Neuronal stem cell (in vitro differentiated cells): ENCODE measurements around the gene ELANE.
A peak's percentile ranks its signal among the peaks of the same experiment; 100 is the strongest.

Experiments
- DNase-seq: peaks from one replicate; pipeline ENCODE4 v3.0.0-alpha.2; 2013; ENCODE audit warnings: low spot score
- H2AFZ ChIP-seq: one replicate; pipeline ENCODE4 v1.6.1; 2013; ENCODE audit warnings: mild to moderate bottlenecking, low read length, inconsistent platforms
- H2AK5ac ChIP-seq: 2 replicates; pipeline ENCODE4 v1.6.1; 2013; ENCODE audit warnings: low read depth, mild to moderate bottlenecking, inconsistent platforms, low read length, moderate library complexity, mixed read lengths
- H2BK120ac ChIP-seq: 2 replicates; pipeline ENCODE4 v1.6.1; 2013; ENCODE audit warnings: low read depth, mild to moderate bottlenecking, inconsistent platforms, low read length, moderate library complexity, mixed read lengths
- H2BK12ac ChIP-seq: one replicate; pipeline ENCODE4 v1.6.1; 2013; ENCODE audit warnings: low read length, inconsistent platforms
- H2BK15ac ChIP-seq: 2 replicates; pipeline ENCODE4 v1.6.1; 2013; ENCODE audit warnings: mild to moderate bottlenecking, low read length, inconsistent platforms, mixed read lengths
- H2BK5ac ChIP-seq: one replicate; pipeline ENCODE4 v1.6.1; 2013; ENCODE audit warnings: inconsistent platforms, mild to moderate bottlenecking, low read length, moderate library complexity
- H3K14ac ChIP-seq: one replicate; pipeline ENCODE4 v1.6.1; 2013; ENCODE audit warnings: low read length, inconsistent platforms
- H3K18ac ChIP-seq: 2 replicates; pipeline ENCODE4 v1.6.1; 2013; ENCODE audit warnings: low read length, inconsistent platforms
- H3K23ac ChIP-seq: 2 replicates; pipeline ENCODE4 v1.6.1; 2013; ENCODE audit warnings: low read depth, mild to moderate bottlenecking, mixed read lengths, low read length, inconsistent platforms; ENCODE audit not compliant: poor library complexity
- H3K27ac ChIP-seq: replicated peaks from 3 replicates; pipeline ENCODE4 v1.5.1; 2013; ENCODE audit warnings: low read length, inconsistent platforms
- H3K27me3 ChIP-seq, 3 experiments: 2 replicates each; pipeline ENCODE4 v1.6.1; 2013; ENCODE audit warnings: low read length in 3 of 3, mild to moderate bottlenecking in 2 of 3, inconsistent platforms in 1 of 3, low read depth in 1 of 3, mixed read lengths in 1 of 3, moderate library complexity in 1 of 3; ENCODE audit not compliant: control insufficient read depth in 3 of 3, insufficient read depth in 3 of 3
- H3K36me3 ChIP-seq, 2 donors: replicated peaks in 1 of 2; 2 replicates each; pipeline ENCODE4 v1.6.1; 2013; ENCODE audit warnings: low read length in 2 of 2; ENCODE audit not compliant: control insufficient read depth in 2 of 2, insufficient read depth in 2 of 2
- H3K4ac ChIP-seq: 2 replicates; pipeline ENCODE4 v1.6.1; 2013; ENCODE audit warnings: inconsistent platforms, mild to moderate bottlenecking, low read length, moderate library complexity
- H3K4me1 ChIP-seq, 2 donors: 1 replicate in 1 of 2; 2 replicates in 1 of 2; pipeline ENCODE4 v1.6.1; 2013; ENCODE audit warnings: low read length in 2 of 2, low read depth in 1 of 2; ENCODE audit not compliant: control insufficient read depth in 2 of 2, insufficient read depth in 1 of 2
- H3K4me2 ChIP-seq: one replicate; pipeline ENCODE4 v1.6.1; 2013; ENCODE audit warnings: mild to moderate bottlenecking, low read length, inconsistent platforms; ENCODE audit not compliant: insufficient read depth, poor library complexity, severe bottlenecking
- H3K4me3 ChIP-seq, 2 donors: 2 replicates each; pipeline ENCODE4 v1.5.1; 2013; ENCODE audit warnings: low read length in 2 of 2, mild to moderate bottlenecking in 2 of 2, inconsistent platforms in 1 of 2, moderate library complexity in 1 of 2
- H3K79me1 ChIP-seq: one replicate; pipeline ENCODE4 v1.6.1; 2013; ENCODE audit warnings: low read depth, mild to moderate bottlenecking, inconsistent platforms, low read length, moderate library complexity
- H3K9ac ChIP-seq: one replicate; pipeline ENCODE4 v1.6.1; 2013; ENCODE audit warnings: mild to moderate bottlenecking, low read depth, low read length, inconsistent platforms; ENCODE audit not compliant: poor library complexity
- H3K9me3 ChIP-seq, 2 donors: replicated peaks in 1 of 2; 2 replicates each; pipeline versions ENCODE3 to v1.6.1; 2013; ENCODE audit warnings: low read length in 2 of 2, mild to moderate bottlenecking in 2 of 2, inconsistent platforms in 1 of 2, low read depth in 1 of 2, mixed read lengths in 1 of 2, moderate library complexity in 1 of 2; ENCODE audit not compliant: control insufficient read depth in 2 of 2, insufficient read depth in 1 of 2
- H4K8ac ChIP-seq: one replicate; pipeline ENCODE4 v1.6.1; 2013; ENCODE audit warnings: low read depth, mild to moderate bottlenecking, inconsistent platforms, low read length, moderate library complexity
- H4K91ac ChIP-seq: one replicate; pipeline ENCODE4 v1.6.1; 2013; ENCODE audit warnings: low read length, low read depth, mild to moderate bottlenecking, inconsistent platforms; ENCODE audit not compliant: poor library complexity
- WGBS, 2 donors: extraction: QIAGEN DNeasy Blood & Tissue Kit; methylation state at CpG; one replicate each; pipeline ENCODE4 v1.1.7; 2013; ENCODE audit warnings: missing lambda C conversion rate in 2 of 2, mixed read lengths in 1 of 2; ENCODE audit not compliant: insufficient read length in 2 of 2, insufficient replicate concordance in 1 of 2; ENCODE audit errors: extremely low coverage in 2 of 2; 5-methylcytosine and 5-hydroxymethylcytosine counted together

Gene ELANE

GRCh38 chr19:827710-828321 is 24.3 kb upstream of the ELANE start, which contains the start of gene AZU1:
TSS of gene AZU1 (plus strand) at chr19:827837. CDS start at chr19:827847, 10 bp downstream.
- H4K91ac ChIP-seq: no peak within 1 kb of the TSS
- peak within 1 kb of the TSS; percentile 73 for H3K23ac ChIP-seq
- no peak within 1 kb of the TSS for H2BK120ac ChIP-seq
- peak within 1 kb of the TSS; percentile 30 for H2BK12ac ChIP-seq
- WGBS, 2 donors: no CpG with 5 or more reads among the region's 33 CpGs
- H3K9me3 ChIP-seq: no peaks in the 10 kb centered on the region
- no peak within 1 kb of the TSS for H3K4me3 ChIP-seq
- no peak within 1 kb of the TSS for H2AFZ ChIP-seq
- H2BK15ac ChIP-seq: peak within 1 kb of the TSS; percentile 85
- H3K36me3 ChIP-seq: no peaks in the 10 kb centered on the region
- no peak within 1 kb of the TSS for H3K4me2 ChIP-seq
- DNase-seq: no peak
- no peak within 1 kb of the TSS for H4K8ac ChIP-seq
- peaks cover 4% of the 10 kb centered on the region in 2 donors for H3K4me1 ChIP-seq
- peak within 1 kb of the TSS; percentile 38 for H3K14ac ChIP-seq
- H2AK5ac ChIP-seq: peak within 1 kb of the TSS; percentile 97
- H3K27ac ChIP-seq: no peak within 1 kb of the TSS
- no peaks in the 10 kb centered on the region for H3K27me3 ChIP-seq
- no peak within 1 kb of the TSS for H3K4ac ChIP-seq
- H3K9ac ChIP-seq: peak within 1 kb of the TSS; percentile 4
- H2BK5ac ChIP-seq: no peak within 1 kb of the TSS
- H3K18ac ChIP-seq: peak within 1 kb of the TSS; percentile 35
- no peaks in the 10 kb centered on the region for H3K79me1 ChIP-seq

DNA sequence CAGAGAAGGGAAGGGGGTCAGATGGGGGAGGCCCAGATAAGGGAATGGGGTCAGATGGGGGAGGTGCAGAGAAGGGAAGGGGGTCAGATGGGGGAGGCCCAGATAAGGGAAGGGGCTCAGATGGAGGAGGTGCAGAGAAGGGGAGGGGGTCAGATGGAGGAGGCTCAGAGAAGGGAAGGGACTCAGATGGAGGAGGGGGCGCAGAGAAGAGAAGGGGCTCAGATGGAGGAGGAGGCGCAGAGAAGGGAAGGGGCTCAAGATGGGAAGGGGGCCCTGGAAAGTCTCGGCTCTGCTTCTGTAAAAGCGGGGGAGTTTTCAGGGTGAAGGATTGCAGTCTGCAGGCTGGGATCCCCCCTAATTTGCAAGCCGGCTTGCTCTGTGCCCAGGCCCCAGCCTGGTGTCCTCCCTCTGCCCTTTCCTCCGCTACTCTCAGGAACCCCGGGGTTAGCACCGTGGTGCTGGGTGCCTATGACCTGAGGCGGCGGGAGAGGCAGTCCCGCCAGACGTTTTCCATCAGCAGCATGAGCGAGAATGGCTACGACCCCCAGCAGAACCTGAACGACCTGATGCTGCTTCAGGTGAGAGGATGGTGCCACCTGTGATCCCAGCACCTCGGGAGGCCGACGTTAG is 22.9 kb upstream of the ELANE start:
- no CpG with 5 or more reads among the region's 18 CpGs for WGBS, 2 donors
- Histone ChIP-seq H2BK120ac (no peak overlapping the region), H3K4ac (no peak overlapping the region)

DNA sequence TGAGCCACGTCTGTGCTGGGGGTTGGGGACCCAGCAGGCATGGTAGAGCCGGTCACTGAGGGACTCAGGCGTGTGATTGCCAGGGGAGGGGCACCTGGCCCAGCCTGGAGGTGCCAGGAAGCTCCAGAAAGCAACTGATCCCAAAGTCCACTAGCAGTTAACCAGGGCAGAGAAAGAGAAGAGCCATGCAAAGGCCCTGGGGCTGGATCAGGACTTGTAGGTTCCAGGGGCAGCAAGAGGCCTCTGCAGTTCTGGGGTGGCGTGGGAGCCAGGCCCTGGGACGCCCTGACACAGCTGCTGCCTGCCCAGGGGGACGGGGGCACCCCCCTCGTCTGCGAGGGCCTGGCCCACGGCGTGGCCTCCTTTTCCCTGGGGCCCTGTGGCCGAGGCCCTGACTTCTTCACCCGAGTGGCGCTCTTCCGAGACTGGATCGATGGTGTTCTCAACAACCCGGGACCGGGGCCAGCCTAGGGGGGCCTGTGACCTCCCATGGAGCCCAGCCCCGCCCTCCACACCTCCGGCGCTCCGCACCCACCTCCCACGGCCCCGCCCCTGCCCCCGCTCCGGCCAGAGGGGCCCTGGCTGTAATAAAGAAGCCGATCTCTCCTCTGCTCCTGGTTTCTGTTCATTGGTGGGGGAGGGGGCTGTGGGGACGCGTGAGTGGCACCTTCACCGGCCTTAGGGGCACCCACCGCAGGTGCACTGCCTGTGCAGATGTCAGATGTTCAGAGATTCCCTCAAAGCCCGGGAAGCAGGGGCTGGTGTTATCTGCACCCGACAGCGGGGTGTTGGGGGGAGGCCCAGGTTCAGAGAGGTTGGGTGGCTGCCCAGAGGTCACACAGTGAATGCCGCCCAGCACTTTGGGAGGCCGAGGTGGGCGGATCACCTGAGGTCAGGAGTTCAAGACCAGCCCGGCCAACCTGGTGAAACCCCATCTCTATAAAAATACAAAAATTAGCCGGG is 20.4 kb upstream of the ELANE start:
- H4K8ac ChIP-seq: no peak overlapping the region
- H3K79me1 ChIP-seq: no peaks in the 10 kb centered on the region
- H3K27ac ChIP-seq: no peak overlapping the region
- H3K18ac ChIP-seq: peak overlapping the region; percentile 35
- H2BK120ac ChIP-seq: peak overlapping the region; percentile 61
- no peak overlapping the region for H3K9ac ChIP-seq
- DNase-seq: no peak
- H3K4ac ChIP-seq: no peak overlapping the region
- no peaks in the 10 kb centered on the region for H3K36me3 ChIP-seq
- H3K4me1 ChIP-seq: peaks cover 0 to 3% of the 10 kb centered on the region in 2 donors
- no peak overlapping the region for H3K4me2 ChIP-seq
- no peaks in the 10 kb centered on the region for H3K9me3 ChIP-seq
- H2AK5ac ChIP-seq: peak overlapping the region; percentile 90
- no peak overlapping the region for H2BK15ac ChIP-seq
- H3K27me3 ChIP-seq: no peaks in the 10 kb centered on the region
- H2BK5ac ChIP-seq: peak overlapping the region; percentile 66
- H2AFZ ChIP-seq: no peak overlapping the region
- no CpG with 5 or more reads among the region's 38 CpGs for WGBS, 2 donors
- H3K23ac ChIP-seq: no peak overlapping the region
- H3K4me3 ChIP-seq: no peak overlapping the region
- H4K91ac ChIP-seq: no peak overlapping the region
- no peak overlapping the region for H2BK12ac ChIP-seq
- H3K14ac ChIP-seq: no peak overlapping the region

More for the DNA sequence above, 22.9 kb upstream of the ELANE start:
- Histone ChIP-seq H3K4me2 (no peak overlapping the region), H2AK5ac (peak overlapping the region; percentile 48), H2BK5ac (no peak overlapping the region), H3K9ac (no peak overlapping the region), H3K18ac (peak overlapping the region; percentile 81), H3K27me3 (no peaks in the 10 kb centered on the region), H4K91ac (no peak overlapping the region), H3K23ac (peak overlapping the region; percentile 89), H3K14ac (peak overlapping the region; percentile 56), H3K36me3 (no peaks in the 10 kb centered on the region), H3K27ac (no peak overlapping the region), H3K9me3 (no peaks in the 10 kb centered on the region), H2BK15ac (peak overlapping the region; percentile 78), H3K4me1 (no peaks in the 10 kb centered on the region), H4K8ac (no peak overlapping the region), H2AFZ (no peak overlapping the region), H2BK12ac (no peak overlapping the region), H3K79me1 (no peaks in the 10 kb centered on the region), H3K4me3 (no peak overlapping the region)
- DNase-seq: no peak
